IPS DF 6.9 (cell line): ENCODE data around the gene INSIG1.

ENCODE experiments used
- DNase-seq: peaks from one replicate; pipeline ENCODE4 v3.0.0-alpha.2; 2013; ENCODE audit warnings: low read depth, low spot score
- H3K27ac ChIP-seq: one replicate; pipeline ENCODE4 v1.5.1; 2013; ENCODE audit warnings: low read length, control low read depth
- H3K27me3 ChIP-seq: 2 replicates; pipeline ENCODE4 v1.6.1; 2013; ENCODE audit warnings: mild to moderate bottlenecking, low read length; ENCODE audit not compliant: control insufficient read depth, insufficient read depth
- H3K36me3 ChIP-seq: 2 replicates; pipeline ENCODE4 v1.6.1; 2013; ENCODE audit warnings: low read length; ENCODE audit not compliant: control insufficient read depth, insufficient read depth
- H3K4me1 ChIP-seq: 2 replicates; pipeline ENCODE4 v1.6.1; 2013; ENCODE audit warnings: low read length; ENCODE audit not compliant: control insufficient read depth, insufficient read depth
- H3K4me3 ChIP-seq: 2 replicates; pipeline ENCODE4 v1.5.1; 2013; ENCODE audit warnings: mild to moderate bottlenecking, low read length
- H3K9me3 ChIP-seq: 2 replicates; pipeline ENCODE4 v1.6.1; 2013; ENCODE audit warnings: low read length, inconsistent platforms; ENCODE audit not compliant: control insufficient read depth, insufficient read depth
- WGBS: extraction: QIAGEN DNeasy Blood & Tissue Kit; methylation state at CpG from one replicate; pipeline ENCODE4 v1.1.7; 2013; ENCODE audit warnings: mixed read lengths, missing lambda C conversion rate; ENCODE audit not compliant: insufficient read length, insufficient coverage; 5-methylcytosine and 5-hydroxymethylcytosine counted together

INSIG1 gene

DNA sequence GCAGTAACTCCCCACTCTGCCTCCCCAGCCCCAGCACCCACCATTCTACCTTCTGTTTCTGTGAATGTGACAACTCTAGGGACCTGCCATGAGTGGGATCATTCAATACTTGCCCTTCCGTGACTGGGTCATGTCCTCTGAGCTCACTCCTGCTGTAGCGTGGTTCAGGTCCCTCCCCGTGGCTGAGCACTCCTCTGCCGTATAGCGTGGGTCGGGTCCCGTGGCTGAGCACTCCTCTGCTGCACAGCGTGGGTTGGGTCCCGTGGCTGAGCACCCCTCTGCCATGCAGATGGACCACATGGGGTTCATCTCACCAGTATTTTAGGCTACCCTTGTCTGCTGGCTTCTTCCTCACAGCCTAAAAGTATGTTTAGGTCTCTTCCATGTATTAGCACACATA, 43.0 kb downstream of the INSIG1 start:
- no CpG with 5 or more reads among the region's 9 CpGs for WGBS
- H3K36me3 ChIP-seq: no peaks in the 10 kb centered on the region
- H3K4me1 ChIP-seq: no peaks in the 10 kb centered on the region

DNA sequence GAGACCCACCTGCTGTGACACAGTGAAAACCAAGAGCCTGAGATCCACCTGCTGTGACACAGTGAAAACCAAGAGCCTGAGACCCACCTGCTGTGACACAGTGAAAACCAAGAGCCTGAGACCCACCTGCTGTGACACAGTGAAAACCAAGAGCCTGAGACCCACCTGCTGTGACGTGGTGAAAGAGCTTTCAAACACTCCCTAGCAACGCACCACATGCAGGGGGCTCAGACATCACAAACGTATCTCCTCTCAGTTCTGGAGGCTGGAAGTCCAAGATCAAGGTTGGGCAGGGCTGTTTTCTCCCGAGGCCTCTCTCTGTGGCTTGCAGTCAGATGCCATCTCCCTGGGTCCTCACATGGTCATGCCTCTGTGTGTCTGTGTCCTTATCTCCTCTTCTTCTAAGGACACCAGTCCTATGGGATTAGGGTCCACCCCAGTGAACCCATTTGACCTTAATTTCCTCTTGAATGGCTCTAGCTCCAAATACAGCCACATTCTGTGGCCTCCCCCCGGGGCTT, 43.8 kb downstream of the INSIG1 start:
- Histone ChIP-seq H3K9me3 (no peaks in the 10 kb centered on the region), H3K27me3 (no peaks in the 10 kb centered on the region), H3K4me1 (no peaks in the 10 kb centered on the region), H3K4me3 (no peak overlapping the region), H3K36me3 (no peaks in the 10 kb centered on the region), H3K27ac (no peak overlapping the region)
- DNase-seq: no peak
- no CpG with 5 or more reads among the region's 5 CpGs for WGBS

More for the DNA sequence above, 43.0 kb downstream of the INSIG1 start:
- no peak overlapping the region for H3K4me3 ChIP-seq
- no peaks in the 10 kb centered on the region for H3K9me3 ChIP-seq
- H3K27ac ChIP-seq: no peak overlapping the region
- no peaks in the 10 kb centered on the region for H3K27me3 ChIP-seq
- DNase-seq: no peak

DNA sequence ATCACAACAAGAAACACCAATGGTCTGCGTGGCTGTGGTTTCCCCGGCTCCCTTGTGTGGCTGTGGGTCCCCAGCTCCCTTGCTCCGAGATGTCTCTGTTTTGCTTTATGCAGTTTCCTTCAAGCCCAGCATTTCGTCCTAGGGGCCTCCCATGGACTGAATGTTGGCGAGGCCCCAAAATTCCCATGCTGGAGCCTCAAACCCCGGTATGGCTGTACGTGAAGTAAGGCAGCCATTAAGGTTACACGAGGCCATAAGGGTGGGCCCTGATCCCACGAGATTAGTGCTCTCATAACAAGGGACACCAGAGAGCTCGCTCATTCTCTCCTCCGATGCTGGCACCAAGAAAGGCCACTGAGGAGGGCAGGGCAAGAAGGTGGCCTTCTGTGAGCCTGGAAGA, 44.6 kb downstream of the INSIG1 start:
- no peak for DNase-seq
- no peaks in the 10 kb centered on the region for H3K9me3 ChIP-seq
- H3K36me3 ChIP-seq: no peaks in the 10 kb centered on the region
- no peaks in the 10 kb centered on the region for H3K27me3 ChIP-seq
- H3K4me3 ChIP-seq: no peak overlapping the region
- no peaks in the 10 kb centered on the region for H3K4me1 ChIP-seq
- WGBS: no CpG with 5 or more reads among the region's 11 CpGs
- no peak overlapping the region for H3K27ac ChIP-seq

DNA sequence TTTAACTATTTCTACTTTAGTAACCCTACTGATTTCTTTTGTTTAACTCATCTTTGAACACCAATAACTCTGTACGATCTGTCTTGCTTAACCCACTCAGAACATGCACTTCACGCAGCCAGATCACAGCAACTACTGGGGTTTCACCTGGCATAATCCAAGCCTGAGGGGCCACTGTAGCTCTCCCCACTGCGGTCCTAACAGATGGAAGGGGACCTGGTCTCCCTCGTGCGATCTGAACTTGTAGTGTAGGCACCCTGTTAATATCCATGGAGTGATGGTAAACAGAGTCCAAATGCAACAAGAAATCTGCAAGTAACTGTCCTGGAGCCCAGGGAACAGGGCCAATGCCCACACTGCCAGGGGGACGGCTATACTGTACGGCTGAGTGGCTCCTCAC, 45.5 kb downstream of the INSIG1 start:
- H3K36me3 ChIP-seq: no peaks in the 10 kb centered on the region
- no CpG with 5 or more reads among the region's 7 CpGs for WGBS
- DNase-seq: no peak
- H3K27ac ChIP-seq: no peak overlapping the region
- no peaks in the 10 kb centered on the region for H3K9me3 ChIP-seq
- H3K4me1 ChIP-seq: no peaks in the 10 kb centered on the region
- H3K27me3 ChIP-seq: no peaks in the 10 kb centered on the region
- no peak overlapping the region for H3K4me3 ChIP-seq

DNA sequence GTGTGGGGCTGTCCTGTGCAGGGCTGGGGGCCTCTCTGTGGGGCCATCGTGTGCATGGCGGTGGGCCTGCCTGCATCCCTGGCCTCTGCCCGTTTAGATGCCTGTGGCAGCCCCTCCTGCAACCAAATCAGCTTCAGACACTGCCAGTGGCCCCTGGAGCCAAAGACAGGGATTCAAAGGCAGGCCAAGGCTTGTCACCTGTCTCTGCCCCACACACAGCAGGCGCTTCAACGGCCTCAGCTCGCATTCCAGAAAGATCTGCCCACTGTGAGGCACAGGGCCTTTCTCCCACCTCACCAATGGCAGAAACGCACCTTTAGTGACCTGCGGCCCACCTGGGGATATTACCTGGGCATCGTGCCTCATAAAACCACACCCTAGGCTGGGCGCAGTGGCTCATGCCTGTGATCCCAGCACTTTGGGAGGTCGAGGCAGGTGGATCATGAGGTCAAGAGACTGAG, 46.0 kb downstream of the INSIG1 start:
- Histone ChIP-seq H3K36me3 (no peaks in the 10 kb centered on the region), H3K4me3 (no peak overlapping the region), H3K27ac (no peak overlapping the region), H3K27me3 (no peaks in the 10 kb centered on the region), H3K9me3 (no peaks in the 10 kb centered on the region), H3K4me1 (no peaks in the 10 kb centered on the region)
- WGBS: no CpG with 5 or more reads among the region's 11 CpGs
- DNase-seq: no peak

DNA sequence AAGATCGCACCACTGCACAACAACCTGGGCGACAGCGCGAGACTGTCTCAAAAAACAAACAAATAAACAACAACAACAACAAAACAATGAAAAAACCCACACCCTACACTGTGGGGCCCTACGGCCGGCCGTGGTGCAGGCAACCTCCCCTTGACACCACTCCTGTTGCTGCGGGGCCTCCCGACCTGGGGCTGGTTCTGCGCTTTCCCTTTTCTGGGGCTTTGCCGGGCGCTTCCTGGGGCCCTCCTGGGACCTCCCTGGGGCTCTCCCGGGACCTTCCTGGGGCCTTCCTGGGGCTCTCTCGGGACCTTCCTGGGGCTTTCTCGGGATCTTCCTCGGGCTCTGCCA, 46.6 kb downstream of the INSIG1 start:
- H3K36me3 ChIP-seq: no peaks in the 10 kb centered on the region
- no peaks in the 10 kb centered on the region for H3K9me3 ChIP-seq
- no CpG with 5 or more reads among the region's 16 CpGs for WGBS
- H3K27ac ChIP-seq: no peak overlapping the region
- H3K4me3 ChIP-seq: no peak overlapping the region
- DNase-seq: no peak
- no peaks in the 10 kb centered on the region; the same call in 1 of the 2 replicates for H3K4me1 ChIP-seq
- no peaks in the 10 kb centered on the region for H3K27me3 ChIP-seq

DNA sequence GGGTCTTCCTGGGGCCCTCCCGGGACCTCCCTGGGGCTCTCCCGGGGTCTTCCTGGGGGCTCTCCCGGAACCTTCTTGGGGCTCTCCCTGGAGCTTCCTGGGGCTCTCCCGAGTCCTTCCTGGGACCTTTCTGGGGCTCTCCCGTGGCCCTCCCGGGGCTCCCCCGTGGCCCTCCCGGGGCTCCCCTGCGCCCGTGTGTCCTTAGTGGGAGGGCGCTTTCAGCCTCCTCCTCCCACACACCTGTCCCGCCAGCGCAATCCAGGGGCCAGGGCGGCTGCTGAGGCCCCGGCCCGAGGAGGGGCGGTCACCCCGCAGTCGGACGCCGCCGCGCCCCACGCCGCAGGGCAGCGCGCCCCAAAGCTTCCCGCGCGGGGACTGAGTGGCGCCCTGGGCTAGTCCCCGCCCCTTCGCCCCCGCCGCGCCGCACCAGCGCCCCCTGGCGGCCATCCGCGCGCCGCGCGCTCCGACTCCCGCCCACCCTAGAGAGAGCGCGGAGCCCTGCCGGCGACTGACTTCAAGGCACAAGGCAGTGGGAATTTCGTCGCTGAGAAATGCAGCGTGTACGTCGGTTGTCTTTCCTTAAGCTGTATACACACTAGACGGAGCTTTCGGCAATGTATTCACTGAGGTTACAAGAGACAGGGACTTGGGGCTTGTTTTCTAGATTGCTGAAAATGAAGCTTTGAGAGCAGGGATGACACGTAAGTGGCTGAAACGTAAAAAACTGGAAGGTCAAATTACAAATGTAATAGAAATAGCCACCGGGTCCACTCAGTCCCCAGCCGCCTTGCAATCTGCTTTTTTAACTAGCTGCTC, 47.1 kb downstream of the INSIG1 start:
- Histone ChIP-seq H3K27me3 (no peaks in the 10 kb centered on the region), H3K27ac (no peak overlapping the region), H3K4me1 (no peaks in the 10 kb centered on the region; the same call in 1 of the 2 replicates), H3K9me3 (no peaks in the 10 kb centered on the region), H3K4me3 (peak overlapping the region; percentile 51; the same call in 1 of the 2 replicates), H3K36me3 (no peaks in the 10 kb centered on the region)
- peak; percentile 45 for DNase-seq
- no CpG with 5 or more reads among the region's 62 CpGs for WGBS

DNA sequence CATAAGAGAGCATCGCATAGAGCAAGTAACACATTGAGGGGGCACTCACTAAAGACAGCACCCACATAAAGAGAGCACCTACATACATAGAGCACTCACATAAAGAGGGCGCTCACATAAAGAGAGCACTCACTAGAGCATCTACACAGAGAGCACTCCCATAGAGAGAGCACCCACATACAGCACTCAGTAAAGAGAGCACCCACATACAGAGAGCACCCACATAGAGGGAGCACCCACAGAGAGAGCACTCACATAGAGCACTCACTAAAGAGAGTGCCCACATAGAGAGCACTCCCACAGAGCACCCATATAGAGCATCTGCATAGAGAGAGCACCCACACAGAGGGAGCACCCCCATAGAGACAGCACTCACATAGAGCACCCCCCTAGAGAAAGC, 47.8 kb downstream of the INSIG1 start:
- no peak for DNase-seq
- Histone ChIP-seq H3K9me3 (no peaks in the 10 kb centered on the region), H3K4me1 (no peaks in the 10 kb centered on the region; the same call in 1 of the 2 replicates), H3K4me3 (no peak overlapping the region), H3K36me3 (no peaks in the 10 kb centered on the region), H3K27me3 (no peaks in the 10 kb centered on the region), H3K27ac (no peak overlapping the region)
- no CpG with 5 or more reads among the region's 2 CpGs for WGBS

DNA sequence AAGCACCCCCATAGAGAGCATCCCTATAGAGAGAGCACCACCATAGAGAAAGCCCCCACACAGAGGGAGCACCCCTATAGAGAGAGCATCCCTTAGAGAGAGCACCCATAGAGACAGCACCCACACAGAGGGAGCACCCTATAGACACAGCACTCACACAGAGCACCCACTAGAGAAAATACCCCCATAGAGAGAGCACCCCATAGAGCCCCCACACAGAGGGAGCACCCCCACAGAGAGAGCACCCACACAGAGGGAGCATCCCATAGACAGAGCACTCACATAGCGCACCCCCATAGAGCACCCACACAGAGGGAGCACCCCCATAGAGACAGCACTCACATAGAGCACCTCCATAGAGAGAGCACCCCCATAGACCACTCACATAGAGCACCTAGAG, 48.6 kb downstream of the INSIG1 start:
- Histone ChIP-seq H3K27me3 (no peaks in the 10 kb centered on the region), H3K4me1 (no peaks in the 10 kb centered on the region; the same call in 1 of the 2 replicates), H3K9me3 (no peaks in the 10 kb centered on the region), H3K27ac (no peak overlapping the region), H3K36me3 (no peaks in the 10 kb centered on the region), H3K4me3 (no peak overlapping the region)
- WGBS: no CpG with 5 or more reads among the region's 1 CpG
- no peak for DNase-seq

DNA sequence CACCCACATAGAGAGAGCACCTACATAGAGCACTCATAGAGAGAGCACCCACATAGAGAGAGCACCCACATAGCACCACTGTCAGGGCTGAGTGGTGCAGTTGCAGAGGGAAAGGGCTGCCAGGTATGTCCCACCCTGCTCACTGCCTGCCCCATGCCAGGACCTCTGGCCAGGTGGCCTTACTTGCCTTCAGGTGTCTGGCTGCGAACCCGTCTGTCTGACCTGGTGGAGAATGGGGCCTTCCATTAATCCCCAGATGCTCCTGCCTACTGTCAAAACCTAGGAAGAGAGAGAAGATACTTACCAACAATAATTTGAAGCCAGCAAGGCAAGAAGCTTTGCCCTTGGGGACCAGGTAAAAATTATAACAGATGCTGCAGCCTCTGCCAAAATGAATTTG, 51.1 kb downstream of the INSIG1 start:
- Histone ChIP-seq H3K36me3 (no peaks in the 10 kb centered on the region), H3K9me3 (no peaks in the 10 kb centered on the region), H3K27me3 (no peaks in the 10 kb centered on the region), H3K4me1 (no peaks in the 10 kb centered on the region; the same call in 1 of the 2 replicates), H3K4me3 (no peak overlapping the region), H3K27ac (no peak overlapping the region)
- no peak for DNase-seq
- WGBS: no CpG with 5 or more reads among the region's 2 CpGs
